ENCODE measurements around the gene RELN.

RELN gene

GRCh38 chr7:103683348-103683747 is 306.1 kb downstream of the RELN start:
- POLR2A ChIA-PET = no interaction called here
- no peak for DNase-seq

GRCh38 chr7:103680161-103681144 is 309.0 kb downstream of the RELN start:
- 69% methylated on average over 3 of the region's 6 CpGs for WGBS (ENCODE audit: insufficient coverage)
- CTCF ChIA-PET = no interaction called here
- Histone ChIP-seq H3K27me3 (replicated peaks in 2 of 5; ENCODE audit: control insufficient read depth in 4 of 5, insufficient read depth in 5 of 5, low read length in 4 of 5) (no peaks in the 10 kb centered on the region), H3K36me3 (ENCODE audit: control insufficient read depth in 4 of 4, insufficient read depth in 4 of 4, low read length in 3 of 4) (no peaks in the 10 kb centered on the region), H3K9me3 (ENCODE audit: control extremely low read depth in 1 of 5, control insufficient read depth in 4 of 5, insufficient read depth in 2 of 5, low read depth in 1 of 5, low read length in 4 of 5) (no peaks in the 10 kb centered on the region), H3K27ac (ENCODE audit: insufficient read depth in 1 of 2, low read depth in 1 of 2, low read length in 2 of 2, poor library complexity in 1 of 2, severe bottlenecking in 2 of 2) (no peak overlapping the region), H3K4me3 (ENCODE audit: control insufficient read depth in 1 of 7, extremely low read depth in 1 of 7, insufficient read depth in 4 of 7, low read depth in 2 of 7, low read length in 6 of 7) (no peak overlapping the region), H3K4me1 (ENCODE audit: control extremely low read depth in 1 of 4, control insufficient read depth in 4 of 4, insufficient read depth in 4 of 4, low read length in 3 of 4) (no peaks in the 10 kb centered on the region)
- DNase-seq = no peak
- POLR2A ChIA-PET = no interaction called here

More at GRCh38 chr7:103683348-103683747, 306.1 kb downstream of the RELN start:
- Histone ChIP-seq H3K36me3 (ENCODE audit: control insufficient read depth in 4 of 4, insufficient read depth in 4 of 4, low read length in 3 of 4) (no peaks in the 10 kb centered on the region), H3K27ac (ENCODE audit: insufficient read depth in 1 of 2, low read depth in 1 of 2, low read length in 2 of 2, poor library complexity in 1 of 2, severe bottlenecking in 2 of 2) (no peak overlapping the region), H3K4me1 (ENCODE audit: control extremely low read depth in 1 of 4, control insufficient read depth in 4 of 4, insufficient read depth in 4 of 4, low read length in 3 of 4) (no peaks in the 10 kb centered on the region), H3K27me3 (replicated peaks in 2 of 5; ENCODE audit: control insufficient read depth in 4 of 5, insufficient read depth in 5 of 5, low read length in 4 of 5) (no peaks in the 10 kb centered on the region), H3K4me3 (ENCODE audit: control insufficient read depth in 1 of 7, extremely low read depth in 1 of 7, insufficient read depth in 4 of 7, low read depth in 2 of 7, low read length in 6 of 7) (no peak overlapping the region), H3K9me3 (ENCODE audit: control extremely low read depth in 1 of 5, control insufficient read depth in 4 of 5, insufficient read depth in 2 of 5, low read depth in 1 of 5, low read length in 4 of 5) (no peaks in the 10 kb centered on the region)
- no CpG with 5 or more reads among the region's 2 CpGs for WGBS (ENCODE audit: insufficient coverage)
- CTCF ChIA-PET = no interaction called here

- Histone ChIP-seq H3K36me3 (ENCODE audit: control insufficient read depth in 4 of 4, insufficient read depth in 4 of 4, low read length in 3 of 4) (no peaks in the 10 kb centered on the region), H3K4me3 (ENCODE audit: control insufficient read depth in 1 of 7, extremely low read depth in 1 of 7, insufficient read depth in 4 of 7, low read depth in 2 of 7, low read length in 6 of 7) (no peak overlapping the region), H3K27ac (ENCODE audit: insufficient read depth in 1 of 2, low read depth in 1 of 2, low read length in 2 of 2, poor library complexity in 1 of 2, severe bottlenecking in 2 of 2) (no peak overlapping the region), H3K4me1 (ENCODE audit: control extremely low read depth in 1 of 4, control insufficient read depth in 4 of 4, insufficient read depth in 4 of 4, low read length in 3 of 4) (no peaks in the 10 kb centered on the region), H3K9me3 (ENCODE audit: control extremely low read depth in 1 of 5, control insufficient read depth in 4 of 5, insufficient read depth in 2 of 5, low read depth in 1 of 5, low read length in 4 of 5) (no peaks in the 10 kb centered on the region), H3K27me3 (replicated peaks in 2 of 5; ENCODE audit: control insufficient read depth in 4 of 5, insufficient read depth in 5 of 5, low read length in 4 of 5) (no peaks in the 10 kb centered on the region)
- ChIA-PET CTCF (interaction anchor here (1.3 kb wide), 1 partner anchor 10 kb away, joined by 3 read pairs; no protein-coding TSS in a partner anchor), POLR2A (no interaction called here)
- WGBS (ENCODE audit: insufficient coverage) = no CpG with 5 or more reads among the region's 4 CpGs
- DNase-seq = no peak
Observed at GRCh38 chr7:103679151-103680132, 310.0 kb downstream of the RELN start.

GRCh38 chr7:103668279-103668941 is 321.0 kb downstream of the RELN start:
- WGBS (ENCODE audit: insufficient coverage) = 80% methylated on average over 1 of the region's 2 CpGs
- no peaks in the 10 kb centered on the region for H3K9me3 ChIP-seq (ENCODE audit: control extremely low read depth in 1 of 5, control insufficient read depth in 4 of 5, insufficient read depth in 2 of 5, low read depth in 1 of 5, low read length in 4 of 5)
- no peaks in the 10 kb centered on the region for H3K4me1 ChIP-seq (ENCODE audit: control extremely low read depth in 1 of 4, control insufficient read depth in 4 of 4, insufficient read depth in 4 of 4, low read length in 3 of 4)
- H3K36me3 ChIP-seq (ENCODE audit: control insufficient read depth in 4 of 4, insufficient read depth in 4 of 4, low read length in 3 of 4) = no peaks in the 10 kb centered on the region
- no peak overlapping the region for H3K27ac ChIP-seq (ENCODE audit: insufficient read depth in 1 of 2, low read depth in 1 of 2, low read length in 2 of 2, poor library complexity in 1 of 2, severe bottlenecking in 2 of 2)
- ChIA-PET CTCF (no interaction called here), POLR2A (no interaction called here)
- H3K4me3 ChIP-seq (ENCODE audit: control insufficient read depth in 1 of 7, extremely low read depth in 1 of 7, insufficient read depth in 4 of 7, low read depth in 2 of 7, low read length in 6 of 7) = no peak overlapping the region
- DNase-seq = no peak
- peaks cover 0 to 2% (median 0%) of the 10 kb centered on the region in 5 experiments for H3K27me3 ChIP-seq (replicated peaks in 2 of 5; ENCODE audit: control insufficient read depth in 4 of 5, insufficient read depth in 5 of 5, low read length in 4 of 5)

- WGBS (ENCODE audit: insufficient coverage) = no CpG with 5 or more reads among the region's 1 CpG
- ChIA-PET CTCF (no interaction called here), POLR2A (no interaction called here)
- H3K4me3 ChIP-seq (ENCODE audit: control insufficient read depth in 1 of 7, extremely low read depth in 1 of 7, insufficient read depth in 4 of 7, low read depth in 2 of 7, low read length in 6 of 7) = no peak overlapping the region
- DNase-seq = no peak
- H3K4me1 ChIP-seq (ENCODE audit: control extremely low read depth in 1 of 4, control insufficient read depth in 4 of 4, insufficient read depth in 4 of 4, low read length in 3 of 4) = no peaks in the 10 kb centered on the region
- no peaks in the 10 kb centered on the region for H3K36me3 ChIP-seq (ENCODE audit: control insufficient read depth in 4 of 4, insufficient read depth in 4 of 4, low read length in 3 of 4)
- H3K27me3 ChIP-seq (replicated peaks in 2 of 5; ENCODE audit: control insufficient read depth in 4 of 5, insufficient read depth in 5 of 5, low read length in 4 of 5) = no peaks in the 10 kb centered on the region
- H3K9me3 ChIP-seq (ENCODE audit: control extremely low read depth in 1 of 5, control insufficient read depth in 4 of 5, insufficient read depth in 2 of 5, low read depth in 1 of 5, low read length in 4 of 5) = no peaks in the 10 kb centered on the region
- no peak overlapping the region for H3K27ac ChIP-seq (ENCODE audit: insufficient read depth in 1 of 2, low read depth in 1 of 2, low read length in 2 of 2, poor library complexity in 1 of 2, severe bottlenecking in 2 of 2)
Observed at GRCh38 chr7:103666326-103666725, 323.1 kb downstream of the RELN start.

GRCh38 chr7:103664577-103664976 is 324.9 kb downstream of the RELN start:
- no peaks in the 10 kb centered on the region for H3K36me3 ChIP-seq (ENCODE audit: control insufficient read depth in 4 of 4, insufficient read depth in 4 of 4, low read length in 3 of 4)
- H3K27me3 ChIP-seq (replicated peaks in 2 of 5; ENCODE audit: control insufficient read depth in 4 of 5, insufficient read depth in 5 of 5, low read length in 4 of 5) = no peaks in the 10 kb centered on the region
- no peak overlapping the region for H3K27ac ChIP-seq (ENCODE audit: insufficient read depth in 1 of 2, low read depth in 1 of 2, low read length in 2 of 2, poor library complexity in 1 of 2, severe bottlenecking in 2 of 2)
- CTCF ChIA-PET = no interaction called here
- no peaks in the 10 kb centered on the region for H3K9me3 ChIP-seq (ENCODE audit: control extremely low read depth in 1 of 5, control insufficient read depth in 4 of 5, insufficient read depth in 2 of 5, low read depth in 1 of 5, low read length in 4 of 5)
- POLR2A ChIA-PET = no interaction called here
- WGBS (ENCODE audit: insufficient coverage) = no CpG with 5 or more reads among the region's 1 CpG
- no peaks in the 10 kb centered on the region for H3K4me1 ChIP-seq (ENCODE audit: control extremely low read depth in 1 of 4, control insufficient read depth in 4 of 4, insufficient read depth in 4 of 4, low read length in 3 of 4)
- H3K4me3 ChIP-seq (ENCODE audit: control insufficient read depth in 1 of 7, extremely low read depth in 1 of 7, insufficient read depth in 4 of 7, low read depth in 2 of 7, low read length in 6 of 7) = no peak overlapping the region
- no peak for DNase-seq
